Activated T-helper 2 cell treated with anti-CD3 and anti-CD28 coated beads, Interferon-gamma antibody, Interleukin-2, Interleukin-4, amounts not matched to agents 10 μg/mL and 5 μg/mL and 100 μg/mL, durations not matched to agents 14 hours and 24 hours and 36 hours (primary cell): ENCODE data around the gene PEX11G. TPM values are rescaled to one million over a fixed set of nuclear protein-coding genes. Genes with fewer than 3 reads are reported as not detected.

ENCODE experiments used
- DNase-seq: peaks from one replicate; pipeline ENCODE4 v3.0.0; 2021; ENCODE audit warnings: low spot score
- H3K27ac Mint-ChIP-seq: one replicate; pipeline ENCODE4 v1.8.0; 2021; ENCODE audit warnings: mixed read lengths
- H3K27me3 Mint-ChIP-seq: one replicate; pipeline ENCODE4 v1.8.0; 2021; ENCODE audit warnings: low read depth, mixed read lengths
- H3K36me3 Mint-ChIP-seq: one replicate; pipeline ENCODE4 v1.8.0; 2021; ENCODE audit warnings: low read depth, mixed read lengths
- H3K4me1 Mint-ChIP-seq: one replicate; pipeline ENCODE4 v1.8.0; 2021; ENCODE audit warnings: low read depth, mixed read lengths
- H3K4me3 Mint-ChIP-seq: one replicate; pipeline ENCODE4 v1.8.0; 2021; ENCODE audit warnings: low read depth, mild to moderate bottlenecking, moderate library complexity, mixed read lengths
- H3K9me3 Mint-ChIP-seq: one replicate; pipeline ENCODE4 v1.8.0; 2021; ENCODE audit warnings: mixed read lengths
- intact Hi-C: fragments of 100-400 bp; cut with micrococcal nuclease; formaldehyde crosslinking; loops from one replicate; pipeline ENCODE4 v1.15.1; 2023
- total RNA-seq: library from RNA; stranded (reverse); gene quantifications from 2 replicates; pipeline ENCODE4 v1.2.3, GENCODE V29; 2022

Gene PEX11G
- total RNA-seq, 1 donor from 2014 or later: 2.5 TPM

GRCh38 chr19:7502552-7502951 lies 13.7 kb upstream of the PEX11G start:
- Mint-ChIP-seq H3K9me3 (no peaks in the 10 kb centered on the region), H3K27me3 (peaks cover 33% of the 10 kb centered on the region), H3K27ac (no peak overlapping the region), H3K4me3 (no peak overlapping the region), H3K4me1 (peaks cover 16% of the 10 kb centered on the region), H3K36me3 (no peaks in the 10 kb centered on the region)
- DNase-seq: no peak
- intact Hi-C loops: loop anchor here (10.0 kb wide), 1 partner anchor 108 kb away; no protein-coding TSS in a partner anchor

- H3K4me1 Mint-ChIP-seq: peaks cover 9% of the 10 kb centered on the region
- peaks cover 30% of the 10 kb centered on the region for H3K27me3 Mint-ChIP-seq
- no peaks in the 10 kb centered on the region for H3K9me3 Mint-ChIP-seq
- no peaks in the 10 kb centered on the region for H3K36me3 Mint-ChIP-seq
- no peak overlapping the region for H3K27ac Mint-ChIP-seq
- peak overlapping the region; percentile 62 for H3K4me3 Mint-ChIP-seq
- peak; percentile 56 for DNase-seq
- intact Hi-C loops: loop anchor here (10.0 kb wide), 1 partner anchor 106 kb away; no protein-coding TSS in a partner anchor
Measured at GRCh38 chr19:7500811-7501450, 12.1 kb upstream of the PEX11G start.

- H3K27me3 Mint-ChIP-seq: peaks cover 24% of the 10 kb centered on the region
- intact Hi-C loops: no loop called here
- H3K9me3 Mint-ChIP-seq: no peaks in the 10 kb centered on the region
- no peak overlapping the region for H3K4me3 Mint-ChIP-seq
- H3K27ac Mint-ChIP-seq: no peak overlapping the region
- DNase-seq: no peak
- H3K4me1 Mint-ChIP-seq: peaks cover 11% of the 10 kb centered on the region
- no peaks in the 10 kb centered on the region for H3K36me3 Mint-ChIP-seq
Measured at GRCh38 chr19:7497292-7497691, 8.5 kb upstream of the PEX11G start.

- H3K27me3 Mint-ChIP-seq: peaks cover 12% of the 10 kb centered on the region
- no peak overlapping the region for H3K4me3 Mint-ChIP-seq
- H3K4me1 Mint-ChIP-seq: peaks cover 23% of the 10 kb centered on the region
- DNase-seq: no peak
- no peaks in the 10 kb centered on the region for H3K36me3 Mint-ChIP-seq
- no peak overlapping the region for H3K27ac Mint-ChIP-seq
- intact Hi-C loops: no loop called here
- H3K9me3 Mint-ChIP-seq: no peaks in the 10 kb centered on the region
Measured at GRCh38 chr19:7494416-7495098, 5.7 kb upstream of the PEX11G start.

GRCh38 chr19:7492558-7492957 lies 3.7 kb upstream of the PEX11G start:
- Mint-ChIP-seq H3K4me3 (no peak overlapping the region), H3K4me1 (peaks cover 26% of the 10 kb centered on the region), H3K9me3 (no peaks in the 10 kb centered on the region), H3K27ac (peak overlapping the region; percentile 85), H3K36me3 (no peaks in the 10 kb centered on the region), H3K27me3 (peaks cover 4% of the 10 kb centered on the region)
- DNase-seq: no peak
- intact Hi-C loops: loop anchor here (1.0 to 2.0 kb wide), 2 partner anchors 42 to 64 kb away; partner anchors contain the start of gene PNPLA6

GRCh38 chr19:7492142-7492541 lies 3.3 kb upstream of the PEX11G start:
- Mint-ChIP-seq H3K4me1 (peaks cover 26% of the 10 kb centered on the region), H3K27me3 (peaks cover 4% of the 10 kb centered on the region), H3K4me3 (no peak overlapping the region), H3K36me3 (no peaks in the 10 kb centered on the region), H3K27ac (peak overlapping the region; percentile 85), H3K9me3 (no peaks in the 10 kb centered on the region)
- DNase-seq: peak; percentile 55
- intact Hi-C loops: loop anchor here (1.0 to 2.0 kb wide), 2 partner anchors 43 to 64 kb away; partner anchors contain the start of gene PNPLA6

- peak overlapping the region; percentile 79 for H3K27ac Mint-ChIP-seq
Measured at GRCh38 chr19:7489609-7490044, 792 bp upstream of the PEX11G start.

GRCh38 chr19:7486923-7487322 lies 1.9 kb downstream of the PEX11G start:
- Mint-ChIP-seq H3K9me3 (no peaks in the 10 kb centered on the region), H3K27me3 (no peaks in the 10 kb centered on the region), H3K4me3 (no peak overlapping the region), H3K27ac (no peak overlapping the region), H3K4me1 (peaks cover 15% of the 10 kb centered on the region), H3K36me3 (no peaks in the 10 kb centered on the region)
- DNase-seq: no peak
- intact Hi-C loops: no loop called here

More at GRCh38 chr19:7489609-7490044, 792 bp upstream of the PEX11G start:
- intact Hi-C loops: no loop called here
- Mint-ChIP-seq H3K36me3 (no peaks in the 10 kb centered on the region), H3K4me3 (peak overlapping the region; percentile 31), H3K9me3 (no peaks in the 10 kb centered on the region), H3K27me3 (no peaks in the 10 kb centered on the region), H3K4me1 (peaks cover 26% of the 10 kb centered on the region)
- no peak for DNase-seq

- no peaks in the 10 kb centered on the region for H3K36me3 Mint-ChIP-seq
- H3K9me3 Mint-ChIP-seq: no peaks in the 10 kb centered on the region
- H3K4me3 Mint-ChIP-seq: no peak overlapping the region
- no peak for DNase-seq
- H3K27me3 Mint-ChIP-seq: no peaks in the 10 kb centered on the region
- no peak overlapping the region for H3K27ac Mint-ChIP-seq
- intact Hi-C loops: no loop called here
- H3K4me1 Mint-ChIP-seq: no peaks in the 10 kb centered on the region
Measured at GRCh38 chr19:7483720-7484201, 5.1 kb downstream of the PEX11G start.

GRCh38 chr19:7482584-7483439 lies 6.0 kb downstream of the PEX11G start:
- no peaks in the 10 kb centered on the region for H3K4me1 Mint-ChIP-seq
- H3K4me3 Mint-ChIP-seq: no peak overlapping the region

GRCh38 chr19:7480970-7481255 lies 7.9 kb downstream of the PEX11G start:
- H3K9me3 Mint-ChIP-seq: no peaks in the 10 kb centered on the region
- no peak overlapping the region for H3K27ac Mint-ChIP-seq
- no peak for DNase-seq
- H3K4me1 Mint-ChIP-seq: no peaks in the 10 kb centered on the region
- H3K36me3 Mint-ChIP-seq: no peaks in the 10 kb centered on the region
- intact Hi-C loops: no loop called here
- no peaks in the 10 kb centered on the region for H3K27me3 Mint-ChIP-seq
- H3K4me3 Mint-ChIP-seq: no peak overlapping the region

More at GRCh38 chr19:7482584-7483439, 6.0 kb downstream of the PEX11G start:
- Mint-ChIP-seq H3K27ac (no peak overlapping the region), H3K9me3 (no peaks in the 10 kb centered on the region), H3K36me3 (no peaks in the 10 kb centered on the region), H3K27me3 (no peaks in the 10 kb centered on the region)
- intact Hi-C loops: no loop called here
- no peak for DNase-seq

GRCh38 chr19:7480222-7480969 lies 8.4 kb downstream of the PEX11G start:
- H3K4me3 Mint-ChIP-seq: no peak overlapping the region
- H3K36me3 Mint-ChIP-seq: no peaks in the 10 kb centered on the region
- no peak overlapping the region for H3K27ac Mint-ChIP-seq
- intact Hi-C loops: no loop called here
- no peaks in the 10 kb centered on the region for H3K27me3 Mint-ChIP-seq
- no peaks in the 10 kb centered on the region for H3K4me1 Mint-ChIP-seq
- no peak for DNase-seq
- no peaks in the 10 kb centered on the region for H3K9me3 Mint-ChIP-seq
